Suppressor macrophage (primary cell): Measurements from ENCODE around the gene CLRN1.
A peak's percentile ranks its signal among the peaks of the same experiment; 100 is the strongest.
"Not testable (repeated sequence)": the region's sequence is repeated elsewhere in the genome, so short reads cannot be mapped to it uniquely, and the experiment has no call there.

Experiments used
- DNase-seq, 4 experiments: peaks; one replicate each; pipeline ENCODE4 v3.0.0-alpha.2; 2020 to 2022
- total RNA-seq, 17 experiments: gene quantifications; one replicate each; lab custom pipeline; 2026; ENCODE audit warnings: mixed read lengths in 6 of 17, inconsistent platforms in 3 of 17; lab: John Stamatoyannopoulos, UW

The CLRN1 gene, protein sequence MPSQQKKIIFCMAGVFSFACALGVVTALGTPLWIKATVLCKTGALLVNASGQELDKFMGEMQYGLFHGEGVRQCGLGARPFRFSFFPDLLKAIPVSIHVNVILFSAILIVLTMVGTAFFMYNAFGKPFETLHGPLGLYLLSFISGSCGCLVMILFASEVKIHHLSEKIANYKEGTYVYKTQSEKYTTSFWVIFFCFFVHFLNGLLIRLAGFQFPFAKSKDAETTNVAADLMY
- 0 to 0.77 (median 0) reads per million in 17 experiments for total RNA-seq

DNA sequence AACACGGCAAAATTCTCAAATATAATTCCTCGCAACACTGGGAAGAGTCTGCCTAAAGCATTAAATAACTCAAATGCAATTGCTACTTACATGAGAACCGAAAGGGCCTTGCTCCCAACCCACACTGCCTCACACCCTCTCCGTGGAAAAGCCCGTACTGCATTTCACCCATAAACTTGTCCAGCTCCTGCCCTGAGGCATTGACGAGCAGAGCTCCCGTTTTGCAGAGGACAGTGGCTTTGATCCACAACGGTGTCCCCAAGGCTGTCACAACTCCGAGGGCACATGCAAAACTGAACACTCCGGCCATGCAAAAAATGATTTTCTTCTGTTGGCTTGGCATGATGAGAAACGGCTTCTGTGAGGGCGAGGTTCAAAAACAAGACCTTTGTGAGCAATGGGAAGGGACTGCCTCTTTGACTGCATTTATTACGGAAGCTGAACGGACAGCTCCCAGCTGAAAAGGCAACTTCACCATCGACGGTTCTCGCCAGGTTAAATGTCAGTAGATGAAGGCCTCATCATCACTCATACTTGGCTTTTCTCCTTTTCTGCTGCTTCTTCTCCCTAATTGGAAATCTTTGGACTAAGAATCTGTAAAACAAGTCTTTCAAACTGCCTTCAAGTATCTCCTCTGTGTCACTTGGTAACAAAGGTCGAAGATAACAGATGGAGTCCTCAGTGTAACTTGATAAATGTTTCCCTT, at the start of gene CLRN1:
TSS of gene CLRN1 (minus strand) at position 362 of the 706 bp plus-strand sequence. CDS start at position 343, 19 bp downstream.
- DNase-seq = no peak

DNA sequence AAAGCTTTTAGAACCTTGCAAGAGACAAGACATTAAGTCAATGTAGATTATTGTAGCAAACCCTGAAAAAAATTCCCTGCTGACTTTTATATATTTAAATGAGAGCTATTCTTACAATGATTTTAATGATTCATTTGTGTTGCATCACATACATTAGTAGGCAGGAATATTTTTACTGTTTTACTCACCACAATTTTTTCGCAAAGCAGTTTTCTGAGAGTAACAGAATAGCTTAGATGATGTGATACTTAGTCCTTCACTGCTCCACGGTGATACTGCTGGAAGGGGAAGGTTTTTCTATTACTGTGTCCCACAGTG, 43.9 kb upstream of the CLRN1 start:
- peak in 2 of 4 experiments; percentile 17 to 35 for DNase-seq

GRCh38 chr3:151015767-151016477, 43.4 kb upstream of the CLRN1 start:
- peak in 1 of 4 experiments; percentile 20 for DNase-seq

GRCh38 chr3:151015181-151015580, 42.7 kb upstream of the CLRN1 start:
- DNase-seq = no peak

GRCh38 chr3:151014501-151015018, 42.0 kb upstream of the CLRN1 start:
- no peak for DNase-seq

DNA sequence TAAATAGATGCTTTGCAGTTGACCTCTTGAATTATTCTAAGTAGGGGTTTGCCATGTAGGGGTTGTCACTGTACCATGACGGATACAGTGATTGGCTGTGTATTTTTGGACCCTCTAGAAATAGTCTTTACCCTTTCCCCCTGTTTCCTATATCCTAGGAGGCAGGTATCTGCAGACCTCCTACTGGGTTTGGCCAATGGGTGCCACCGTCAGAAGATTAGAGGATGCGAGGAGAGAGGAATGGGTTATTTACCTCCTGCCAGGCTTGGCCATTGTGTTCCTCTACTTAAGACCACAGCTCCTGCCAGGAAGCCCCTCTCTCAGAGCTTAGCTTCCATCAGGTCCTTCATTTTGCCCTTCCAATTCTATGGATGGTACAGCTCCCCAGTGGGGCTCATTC, 40.2 kb upstream of the CLRN1 start:
- DNase-seq = no peak

GRCh38 chr3:151011427-151011826, 38.9 kb upstream of the CLRN1 start:
- no peak for DNase-seq

GRCh38 chr3:151009981-151010380, 37.5 kb upstream of the CLRN1 start:
- DNase-seq = no peak

DNA sequence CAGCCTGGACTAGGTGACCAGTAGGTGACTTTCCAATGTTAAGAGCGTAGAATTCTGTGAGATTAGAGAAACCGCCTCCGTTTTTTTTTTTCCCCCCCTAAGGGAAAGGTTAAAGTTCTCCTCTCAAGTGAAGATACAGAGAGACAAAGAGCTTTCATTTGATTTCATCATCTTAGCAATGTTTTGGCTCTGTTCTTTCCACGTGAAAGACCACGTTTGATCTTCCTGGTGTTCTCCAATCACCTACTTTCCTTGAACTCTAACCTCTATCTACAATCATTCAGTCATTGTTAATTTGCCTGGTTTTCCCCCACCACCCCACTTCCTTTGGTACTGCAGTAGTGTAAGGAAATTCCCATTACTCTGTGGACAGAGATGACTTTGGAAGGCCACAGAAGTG, 36.9 kb upstream of the CLRN1 start:
- DNase-seq = no peak

- no peak for DNase-seq
Observed at GRCh38 chr3:151008699-151009098, 36.2 kb upstream of the CLRN1 start.

- DNase-seq = no peak
Observed at GRCh38 chr3:151003768-151004134, 31.2 kb upstream of the CLRN1 start.

- DNase-seq = no peak
Observed at GRCh38 chr3:151003029-151003767, 30.7 kb upstream of the CLRN1 start.

DNA sequence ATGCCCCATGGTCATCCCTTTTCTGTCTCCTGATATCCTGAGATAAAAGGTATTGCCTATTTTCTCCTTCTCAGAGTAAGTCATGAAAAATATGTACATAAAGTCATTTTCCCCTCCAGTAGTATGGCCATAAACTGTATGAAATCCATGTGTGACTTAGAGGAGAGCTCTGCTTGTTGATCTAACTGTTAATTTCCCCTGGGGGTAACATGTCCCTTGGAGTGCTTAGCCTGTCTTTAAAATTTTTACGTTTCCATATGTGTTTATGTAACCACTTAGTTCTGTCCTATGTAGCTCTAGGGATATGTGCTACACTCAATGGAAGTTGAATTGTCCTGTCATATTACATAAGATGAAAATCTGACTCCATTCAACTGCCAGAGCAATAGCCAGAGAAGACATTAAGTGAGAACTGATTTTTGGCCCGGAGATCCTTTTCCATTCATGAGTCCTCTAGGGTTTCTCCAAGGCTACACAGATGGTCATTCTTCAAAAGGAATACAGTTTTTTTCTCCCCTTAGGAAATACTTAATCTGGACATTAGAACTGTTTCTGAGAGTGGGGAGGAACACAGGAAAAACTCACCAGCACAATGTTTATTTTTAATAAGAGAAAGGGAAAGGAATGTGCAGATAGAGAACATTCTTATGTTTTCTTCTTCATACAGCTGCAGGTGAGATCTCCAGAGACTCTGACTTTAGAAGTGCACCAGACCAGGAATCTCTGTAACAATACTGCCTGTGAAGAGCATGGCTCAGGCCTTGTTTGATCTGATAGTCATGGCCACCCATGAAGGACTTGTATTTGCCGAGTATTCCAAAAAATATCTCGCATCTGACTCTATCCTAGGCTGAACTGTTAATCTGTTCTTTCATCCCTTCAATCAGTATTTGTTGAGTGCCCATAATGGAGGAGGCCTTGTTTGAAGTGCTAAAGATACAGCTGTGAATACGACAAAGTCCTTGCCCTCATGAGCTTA, 29.8 kb upstream of the CLRN1 start:
- DNase-seq = no peak

GRCh38 chr3:150998996-150999395, 26.5 kb upstream of the CLRN1 start:
- no peak for DNase-seq

GRCh38 chr3:150996731-150997130, 24.2 kb upstream of the CLRN1 start:
- no peak for DNase-seq

DNA sequence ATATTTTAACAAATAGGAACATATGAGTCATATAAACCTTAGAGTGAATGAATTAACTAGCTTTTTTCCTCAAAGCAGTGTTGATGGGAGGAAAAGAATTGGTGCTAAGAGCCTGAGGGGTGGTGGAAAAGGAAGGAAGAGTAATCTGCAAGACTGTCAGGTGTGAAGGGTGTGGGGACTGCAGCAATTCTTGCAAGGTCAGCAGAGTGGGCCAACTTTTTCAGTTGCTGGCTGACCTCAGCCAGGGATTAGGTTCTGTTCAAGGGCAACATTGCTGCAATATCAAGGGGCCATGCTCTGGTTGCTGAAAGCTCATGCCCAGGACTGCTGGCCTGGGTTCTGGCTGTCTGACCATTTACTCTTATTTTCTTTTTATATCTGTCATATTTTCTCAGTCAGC, 23.0 kb upstream of the CLRN1 start:
- no peak for DNase-seq

- DNase-seq = no peak
Observed at GRCh38 chr3:150989208-150989607, 16.7 kb upstream of the CLRN1 start.

DNA sequence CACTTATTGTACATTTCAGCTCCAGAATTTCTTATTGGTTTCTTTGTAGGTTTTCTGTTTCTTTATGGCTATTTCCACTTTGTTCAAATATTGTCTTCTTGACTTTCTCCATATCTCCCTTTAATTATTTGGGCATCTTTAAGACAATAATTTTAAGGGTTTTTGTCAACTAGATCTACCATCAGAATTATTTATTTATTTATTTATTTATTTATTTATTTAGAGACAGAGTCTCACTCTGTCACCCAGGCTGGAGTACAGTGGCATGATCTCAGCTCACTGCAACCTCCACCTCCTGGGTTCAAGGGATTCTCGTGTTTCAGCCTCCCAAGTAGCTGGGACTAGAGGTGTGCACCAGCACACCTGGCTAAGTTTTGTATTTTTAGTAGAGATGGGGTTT, 15.9 kb upstream of the CLRN1 start:
- DNase-seq = not testable (repeated sequence)

DNA sequence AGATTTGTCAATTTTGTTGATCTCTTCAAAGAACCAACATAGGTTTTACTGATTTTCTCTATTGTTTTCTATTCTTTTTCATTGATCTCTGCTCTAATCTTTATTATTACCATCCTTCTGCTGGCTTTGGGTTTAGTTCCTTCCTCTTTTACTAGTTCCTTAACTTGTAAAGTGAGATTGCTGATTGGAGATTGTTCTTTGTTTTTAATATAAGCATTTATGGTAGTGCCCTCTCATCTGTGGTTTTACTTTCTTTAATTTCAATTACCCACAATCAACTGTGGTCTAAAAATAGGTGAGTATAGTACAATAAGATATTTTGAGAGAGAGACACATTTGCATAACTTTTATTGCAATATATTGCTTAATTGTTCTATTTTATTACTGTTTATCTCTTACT, 13.2 kb upstream of the CLRN1 start:
- peak in 1 of 4 experiments; percentile 26 for DNase-seq

DNA sequence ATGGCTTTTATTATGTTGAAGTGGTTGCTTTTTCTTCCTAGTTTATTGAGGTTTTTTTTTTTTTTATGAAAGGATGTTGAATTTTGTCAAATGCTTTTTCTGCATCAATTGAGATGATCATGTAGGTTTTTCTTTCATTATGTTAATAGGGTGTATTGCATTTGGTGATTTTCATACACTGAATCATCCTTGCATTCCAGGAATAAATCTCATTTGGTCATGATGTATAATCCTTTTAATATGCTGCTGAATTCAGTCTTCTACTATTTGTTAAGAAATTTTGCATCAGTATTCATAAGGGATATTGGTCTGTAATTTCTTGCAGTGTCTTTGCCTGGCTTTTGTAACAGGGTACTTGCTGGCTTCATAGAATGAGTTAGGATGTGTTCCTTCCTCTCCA, 11.5 kb upstream of the CLRN1 start:
- DNase-seq = no peak

GRCh38 chr3:150978566-150979148, 6.1 kb upstream of the CLRN1 start:
- no peak for DNase-seq
